A549 (cell line): Measurements from ENCODE around the gene DPEP1. TPM values are rescaled to one million over a fixed set of nuclear protein-coding genes. Genes with fewer than 3 reads are reported as not detected.

Source experiments
- ATAC-seq, 2 experiments: fragments of 200-7000 bp in 1 of 2; fragments of >200 bp in 1 of 2; cut with Nextera tagmentation in 1 of 2; cut with Tn5 transposase in 1 of 2; 3 replicates each; pipeline versions ENCODE4 v1.8.0 to v1.9.1; 2018 to 2020; ENCODE audit warnings: mild to moderate bottlenecking in 1 of 2, moderate library complexity in 1 of 2
- CTCF ChIA-PET: fragments of 300-600 bp; sonication (Branson Sonifier 250); formaldehyde crosslinking; extraction: SDS; loops from one replicate; lab custom pipeline; 2021; ENCODE audit warnings: antibody characterized with exemption, inconsistent platforms; lab: Yijun Ruan, JAX
- POLR2A ChIA-PET: fragments of 350-600 bp; formaldehyde crosslinking; extraction: SDS; loops from one replicate; lab custom pipeline; 2021; ENCODE audit warnings: antibody characterized with exemption, inconsistent platforms; lab: Yijun Ruan, JAX
- DNase-seq, 2 experiments: peaks; one replicate each; pipeline versions ENCODE4 v3.0.0 to v3.0.0-alpha.2; 2011 to 2016; ENCODE audit warnings: low read depth in 1 of 2, low spot score in 1 of 2
- FAIRE-seq: peaks from 2 replicates; lab custom pipeline; 2011; peaks lifted over from hg19 to GRCh38; lab: Jason Lieb, UNC
- H3K27ac ChIP-seq, 2 experiments: fragments of >200 bp; sonication (Bioruptor Twin); formaldehyde crosslinking; 3 replicates each; pipeline ENCODE4 v1.5.1; 2016 to 2017
- H3K4me1 ChIP-seq: fragments of >200 bp; sonication (Bioruptor Twin); formaldehyde crosslinking; 3 replicates; pipeline ENCODE4 v1.6.1; 2016
- H3K4me2 ChIP-seq: fragments of >200 bp; sonication (Bioruptor Twin); formaldehyde crosslinking; 3 replicates; pipeline ENCODE4 v1.6.1; 2016
- H3K4me3 ChIP-seq: fragments of >200 bp; sonication (Bioruptor Twin); formaldehyde crosslinking; 3 replicates; pipeline ENCODE4 v1.5.1; 2016
- H3K9me3 ChIP-seq: fragments of >200 bp; sonication (Bioruptor Twin); formaldehyde crosslinking; 3 replicates; pipeline ENCODE4 v1.6.1; 2016
- CBX8 ChIP-seq: fragments of 200-600 bp; sonication (generic); IDR thresholded peaks from 2 replicates; pipeline ENCODE4 v1.6.1; 2016
- ESRRA ChIP-seq: fragments of 150-350 bp; IDR thresholded peaks from 2 replicates; pipeline ENCODE4 v1.6.1; 2014; ENCODE audit warnings: mild to moderate bottlenecking, low read length, borderline replicate concordance
- JUN ChIP-seq, 2 experiments: fragments of >200 bp; sonication (Bioruptor Twin); formaldehyde crosslinking; IDR thresholded peaks; 2 replicates in 1 of 2; 3 replicates in 1 of 2; pipeline ENCODE4 v1.6.1; 2016 to 2017
- KDM5A ChIP-seq: fragments of 200-600 bp; sonication (generic); IDR thresholded peaks from 2 replicates; pipeline ENCODE4 v1.6.1; 2016; ENCODE audit warnings: antibody characterized with exemption, mild to moderate bottlenecking
- MAFK ChIP-seq: fragments of 450-650 bp; IDR thresholded peaks from 2 replicates; pipeline ENCODE4 v1.6.1; 2014; ENCODE audit not compliant: partially characterized antibody
- RAD21 ChIP-seq, 2 experiments: fragments of >200 bp in 1 of 2; sonication (Bioruptor Twin) in 1 of 2; formaldehyde crosslinking in 1 of 2; IDR thresholded peaks in 1 of 2; conservative IDR thresholded peaks in 1 of 2; 2 replicates in 1 of 2; 3 replicates in 1 of 2; pipeline ENCODE4 v1.6.1; 2012 to 2018; ENCODE audit warnings: inconsistent platforms in 1 of 2
- SMC3 ChIP-seq: fragments of >200 bp; sonication (Bioruptor Twin); formaldehyde crosslinking; IDR thresholded peaks from 3 replicates; pipeline ENCODE4 v1.6.1; 2018; ENCODE audit warnings: inconsistent platforms
- WGBS: methylation state at CpG from one replicate; pipeline ENCODE4 v1.1.6; 2017; ENCODE audit errors: missing lambda C conversion rate; 5-methylcytosine and 5-hydroxymethylcytosine counted together
- polyA plus RNA-seq, 4 experiments: library from polyadenylated mRNA; depleted of rRNA in 3 of 4; stranded (reverse); fragments of >200 nt; fragmentation: RNase III in 1 of 4; extraction: RNeasy Plus Mini Kit Qiagen cat#74134 plus additional on column Dnase treatment in 1 of 4; gene quantifications; 2 replicates in 3 of 4; 3 replicates in 1 of 4; pipeline ENCODE4 v1.2.3, GENCODE V29; 2011 to 2017
- TF ChIP-seq, protein P1 (sequence below): IDR thresholded peaks from 2 replicates; pipeline ENCODE4 v1.6.1; 2012
- TF ChIP-seq, protein P2 (sequence below): IDR thresholded peaks from 2 replicates; pipeline ENCODE4 v1.6.1; 2012; ENCODE audit warnings: low read depth, borderline replicate concordance
- TF ChIP-seq, protein P3 (sequence below): fragments of >200 bp; sonication (Bioruptor Twin); formaldehyde crosslinking; IDR thresholded peaks from 2 replicates; pipeline ENCODE4 v1.6.1; 2016
- TF ChIP-seq, protein P4 (sequence below): fragments of >200 bp; sonication (Bioruptor Twin); formaldehyde crosslinking; IDR thresholded peaks from 3 replicates; pipeline ENCODE4 v1.5.1; 2016

Gene DPEP1
- polyA plus RNA-seq, 2 of the 4 experiments (the other 2 are of a cell fraction): 1.3 to 1.5 TPM

DNA sequence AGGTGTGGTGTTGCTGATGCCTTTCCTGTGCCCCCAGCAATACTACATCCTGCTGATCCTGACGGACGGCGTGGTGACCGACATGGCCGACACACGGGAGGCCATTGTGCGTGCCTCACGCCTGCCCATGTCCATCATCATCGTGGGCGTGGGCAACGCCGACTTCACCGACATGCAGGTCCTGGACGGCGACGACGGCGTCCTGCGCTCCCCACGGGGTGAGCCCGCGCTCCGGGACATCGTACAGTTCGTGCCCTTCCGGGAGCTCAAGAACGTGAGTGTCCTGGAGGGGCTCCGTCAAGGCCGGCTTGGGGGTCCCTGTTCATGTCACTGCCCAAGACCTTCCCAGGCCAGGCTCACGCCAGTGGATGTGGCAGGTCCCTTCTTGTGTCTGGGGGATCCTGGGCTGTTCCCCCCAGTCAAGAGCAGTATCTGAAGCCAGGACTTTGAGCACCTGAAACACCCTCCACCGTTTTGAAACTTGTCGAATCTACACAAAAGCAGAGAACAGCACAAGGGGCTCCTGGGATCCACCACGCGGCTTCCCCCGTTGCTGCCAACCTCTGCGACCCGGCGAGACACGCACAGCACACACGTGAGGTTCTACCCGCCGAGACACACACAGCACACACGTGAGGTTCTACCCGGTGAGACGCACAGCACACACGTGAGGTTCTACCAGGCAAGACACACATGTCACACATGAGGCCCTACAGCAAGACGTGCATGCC is 17.9 kb upstream of the DPEP1 start:
- WGBS: 95% methylated on average over 39 of the region's 47 CpGs
- no peak for ATAC-seq
- no peak for DNase-seq
- H3K4me2 ChIP-seq: no peak overlapping the region
- no peak overlapping the region for H3K4me3 ChIP-seq
- CTCF ChIA-PET: interaction anchor here (0.8 to 1.3 kb wide), 2 partner anchors 20 to 69 kb away, joined by 3 read pairs; no protein-coding TSS in a partner anchor
- no peak for FAIRE-seq
- H3K9me3 ChIP-seq: no peaks in the 10 kb centered on the region
- H3K4me1 ChIP-seq: peaks cover 16% of the 10 kb centered on the region
- POLR2A ChIA-PET: no interaction called here
- TF ChIP-seq KDM5A: no peak
- no peak overlapping the region for H3K27ac ChIP-seq

DNA sequence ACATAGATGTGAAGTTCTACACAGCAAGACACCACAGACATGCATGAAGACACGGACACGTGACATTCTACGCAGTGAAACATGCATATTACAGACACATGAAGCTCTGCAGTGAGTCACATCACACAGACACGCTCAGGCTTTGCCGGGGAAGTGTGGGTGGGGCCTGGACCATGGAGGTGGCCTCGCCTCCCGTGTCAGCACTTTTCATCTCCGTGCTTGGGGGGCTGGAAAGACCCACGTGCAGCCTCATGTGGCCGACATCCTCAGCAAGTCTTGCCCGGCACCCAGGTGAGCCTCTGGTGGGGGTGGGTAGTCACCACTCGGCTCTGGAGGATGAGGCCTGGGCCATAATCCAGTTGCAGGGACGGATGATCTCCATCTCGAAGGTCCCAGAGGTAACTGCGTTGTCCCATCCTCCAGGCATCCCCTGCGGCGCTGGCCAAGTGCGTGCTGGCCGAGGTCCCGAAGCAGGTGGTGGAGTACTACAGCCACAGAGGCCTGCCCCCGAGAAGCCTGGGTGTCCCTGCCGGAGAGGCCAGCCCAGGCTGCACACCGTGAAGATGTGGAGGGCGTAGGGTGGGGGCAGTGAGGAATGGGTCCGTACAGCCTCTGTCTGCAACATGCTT is 17.3 kb upstream of the DPEP1 start:
- H3K4me1 ChIP-seq: peaks cover 16% of the 10 kb centered on the region
- no peak overlapping the region for H3K4me3 ChIP-seq
- ChIA-PET CTCF (interaction anchor here (0.8 to 1.7 kb wide), 5 partner anchors 15 to 104 kb away, joined by 3 to 4 read pairs (median 3); no protein-coding TSS in a partner anchor), POLR2A (no interaction called here)
- 92% methylated on average over 13 of the region's 25 CpGs for WGBS
- no peak overlapping the region for H3K4me2 ChIP-seq
- ATAC-seq: no peak
- FAIRE-seq: no peak
- no peaks in the 10 kb centered on the region for H3K9me3 ChIP-seq
- DNase-seq: no peak
- TF ChIP-seq JUN (IDR thresholded peaks at IDR 0.05) (no peak), MAFK (peak; percentile 79)
- 0 out of 6 replicates have a peak overlapping the region, but pooled peaks of 1 of the 2 experiments have one; percentile 24 for H3K27ac ChIP-seq

DNA sequence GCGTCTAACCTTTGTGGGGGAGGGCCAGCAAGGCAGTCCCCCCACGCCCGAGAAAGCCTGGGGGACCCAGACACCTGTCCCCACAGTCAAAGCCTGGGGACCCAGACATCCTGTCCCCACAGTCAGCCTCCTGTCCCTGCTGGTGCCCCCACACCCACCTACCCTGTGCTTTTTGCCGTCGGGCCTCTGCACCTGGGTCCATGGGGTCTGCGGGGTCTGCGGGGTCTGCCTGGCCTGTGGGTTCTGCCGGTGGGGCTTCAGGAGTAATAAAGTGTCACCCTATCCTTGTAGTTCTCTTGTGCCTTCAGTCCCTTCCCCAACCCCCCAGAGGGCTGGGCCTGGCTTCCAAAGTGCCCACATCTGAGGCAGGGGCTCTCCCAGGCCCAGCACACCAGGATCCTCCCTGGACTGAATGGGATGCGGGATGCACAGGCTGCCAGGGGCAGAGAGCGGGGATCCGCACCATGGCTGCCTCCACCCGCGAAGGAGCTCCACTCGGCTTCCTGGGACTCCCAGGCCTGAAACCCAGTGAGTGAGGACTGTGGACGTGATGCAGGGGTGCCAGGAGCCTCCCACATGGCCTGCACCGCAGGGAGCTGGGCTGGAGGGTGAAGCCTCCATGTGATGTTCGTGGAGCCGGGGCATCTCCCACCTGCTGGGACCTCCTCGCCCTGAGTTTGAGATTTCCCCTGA is 16.3 kb upstream of the DPEP1 start:
- ChIA-PET CTCF (interaction anchor here (0.9 to 1.7 kb wide), 3 partner anchors 14 to 103 kb away, joined by 3 to 4 read pairs (median 4); no protein-coding TSS in a partner anchor), POLR2A (no interaction called here)
- FAIRE-seq (no peak), ATAC-seq (peak; percentile 2 to 11; a peak in 3 of 6 replicates), DNase-seq (peak in 1 of 2 experiments; percentile 49)
- no peaks in the 10 kb centered on the region for H3K9me3 ChIP-seq
- TF ChIP-seq, protein P1, sequence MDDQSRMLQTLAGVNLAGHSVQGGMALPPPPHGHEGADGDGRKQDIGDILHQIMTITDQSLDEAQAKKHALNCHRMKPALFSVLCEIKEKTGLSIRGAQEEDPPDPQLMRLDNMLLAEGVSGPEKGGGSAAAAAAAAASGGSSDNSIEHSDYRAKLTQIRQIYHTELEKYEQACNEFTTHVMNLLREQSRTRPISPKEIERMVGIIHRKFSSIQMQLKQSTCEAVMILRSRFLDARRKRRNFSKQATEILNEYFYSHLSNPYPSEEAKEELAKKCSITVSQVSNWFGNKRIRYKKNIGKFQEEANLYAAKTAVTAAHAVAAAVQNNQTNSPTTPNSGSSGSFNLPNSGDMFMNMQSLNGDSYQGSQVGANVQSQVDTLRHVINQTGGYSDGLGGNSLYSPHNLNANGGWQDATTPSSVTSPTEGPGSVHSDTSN: peak; percentile 50; the same call in 1 of the 2 replicates
- TF ChIP-seq, protein P2, sequence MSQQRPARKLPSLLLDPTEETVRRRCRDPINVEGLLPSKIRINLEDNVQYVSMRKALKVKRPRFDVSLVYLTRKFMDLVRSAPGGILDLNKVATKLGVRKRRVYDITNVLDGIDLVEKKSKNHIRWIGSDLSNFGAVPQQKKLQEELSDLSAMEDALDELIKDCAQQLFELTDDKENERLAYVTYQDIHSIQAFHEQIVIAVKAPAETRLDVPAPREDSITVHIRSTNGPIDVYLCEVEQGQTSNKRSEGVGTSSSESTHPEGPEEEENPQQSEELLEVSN: no peak
- TF ChIP-seq, protein P3, sequence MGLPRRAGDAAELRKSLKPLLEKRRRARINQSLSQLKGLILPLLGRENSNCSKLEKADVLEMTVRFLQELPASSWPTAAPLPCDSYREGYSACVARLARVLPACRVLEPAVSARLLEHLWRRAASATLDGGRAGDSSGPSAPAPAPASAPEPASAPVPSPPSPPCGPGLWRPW: no peak
- H3K4me2 ChIP-seq: no peak overlapping the region
- H3K27ac ChIP-seq: peak overlapping the region in 1 of 2 experiments; percentile 37; a peak in 2 of 6 replicates
- no peak overlapping the region for H3K4me3 ChIP-seq
- 72% methylated on average over 15 of the region's 19 CpGs for WGBS
- peaks cover 20% of the 10 kb centered on the region for H3K4me1 ChIP-seq

DNA sequence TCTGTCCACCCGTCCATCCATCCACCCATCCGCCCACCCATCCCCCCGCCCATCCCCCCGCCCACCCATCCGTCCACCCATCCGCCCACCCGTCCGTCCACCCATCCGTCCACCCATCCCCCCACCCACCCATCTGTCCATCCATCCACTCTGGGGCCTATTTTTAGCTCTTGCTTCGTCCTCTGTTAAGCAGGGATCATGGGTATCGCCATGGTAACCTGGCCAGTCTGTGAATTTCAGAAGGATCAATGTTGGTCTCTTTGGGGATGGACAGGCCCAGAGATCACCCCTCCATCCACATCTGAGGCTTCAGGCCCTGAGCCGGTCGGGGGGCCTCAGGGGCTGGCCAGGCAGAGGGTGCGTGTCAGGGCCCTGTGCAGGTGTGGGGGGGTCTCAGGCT is 15.2 kb upstream of the DPEP1 start:
- no peak for TF ChIP-seq CBX8
- H3K4me3 ChIP-seq: no peak overlapping the region
- no peak overlapping the region for H3K4me2 ChIP-seq
- ChIA-PET CTCF (interaction anchor here (1.7 kb wide), 1 partner anchor 13 kb away, joined by 4 read pairs; no protein-coding TSS in a partner anchor), POLR2A (no interaction called here)
- 81% methylated on average over 5 of the region's 14 CpGs for WGBS
- FAIRE-seq (no peak), ATAC-seq (no peak), DNase-seq (peak; percentile 44 to 71)
- no peaks in the 10 kb centered on the region for H3K9me3 ChIP-seq
- no peak overlapping the region for H3K27ac ChIP-seq
- peaks cover 30% of the 10 kb centered on the region for H3K4me1 ChIP-seq

DNA sequence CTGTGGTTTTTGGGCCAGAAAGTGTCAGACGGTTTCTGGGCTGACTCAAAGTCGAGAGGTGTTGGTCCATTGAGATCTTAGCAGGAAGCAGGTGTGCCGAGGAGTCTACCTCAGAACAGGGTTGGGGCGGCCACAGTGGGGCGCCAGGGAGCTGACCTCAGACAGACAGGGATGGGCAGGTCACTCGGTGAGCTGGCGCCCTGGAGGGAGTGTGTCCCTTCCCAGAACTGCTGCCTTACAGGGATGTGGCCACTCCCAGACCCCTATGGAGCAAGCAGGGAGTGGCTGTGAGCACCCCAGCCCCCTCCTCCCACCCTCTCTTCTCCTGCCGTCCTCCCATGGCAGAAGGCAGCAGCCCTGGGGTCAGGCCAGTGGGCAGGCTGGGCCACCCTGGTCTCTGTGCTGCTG is 14.0 kb upstream of the DPEP1 start:
- H3K4me1 ChIP-seq: peaks cover 30% of the 10 kb centered on the region
- TF ChIP-seq, protein P4, sequence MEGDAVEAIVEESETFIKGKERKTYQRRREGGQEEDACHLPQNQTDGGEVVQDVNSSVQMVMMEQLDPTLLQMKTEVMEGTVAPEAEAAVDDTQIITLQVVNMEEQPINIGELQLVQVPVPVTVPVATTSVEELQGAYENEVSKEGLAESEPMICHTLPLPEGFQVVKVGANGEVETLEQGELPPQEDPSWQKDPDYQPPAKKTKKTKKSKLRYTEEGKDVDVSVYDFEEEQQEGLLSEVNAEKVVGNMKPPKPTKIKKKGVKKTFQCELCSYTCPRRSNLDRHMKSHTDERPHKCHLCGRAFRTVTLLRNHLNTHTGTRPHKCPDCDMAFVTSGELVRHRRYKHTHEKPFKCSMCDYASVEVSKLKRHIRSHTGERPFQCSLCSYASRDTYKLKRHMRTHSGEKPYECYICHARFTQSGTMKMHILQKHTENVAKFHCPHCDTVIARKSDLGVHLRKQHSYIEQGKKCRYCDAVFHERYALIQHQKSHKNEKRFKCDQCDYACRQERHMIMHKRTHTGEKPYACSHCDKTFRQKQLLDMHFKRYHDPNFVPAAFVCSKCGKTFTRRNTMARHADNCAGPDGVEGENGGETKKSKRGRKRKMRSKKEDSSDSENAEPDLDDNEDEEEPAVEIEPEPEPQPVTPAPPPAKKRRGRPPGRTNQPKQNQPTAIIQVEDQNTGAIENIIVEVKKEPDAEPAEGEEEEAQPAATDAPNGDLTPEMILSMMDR: peak; percentile 51
- peak; percentile 50 to 62 for TF ChIP-seq RAD21 (conservative IDR thresholded peaks at IDR 0.05 in 1 of 2, IDR thresholded peaks at IDR 0.05 in 1 of 2)
- TF ChIP-seq ESRRA: no peak
- TF ChIP-seq SMC3: peak; percentile 49
- ChIA-PET POLR2A (no interaction called here), CTCF (interaction anchor here (0.7 to 4.2 kb wide), 20 partner anchors 9 to 109 kb away, joined by 3 to 49 read pairs (median 5); partner anchors contain the start of genes CPNE7 and DPEP1)
- DNase-seq (peak; percentile 65 to 81), ATAC-seq (peak; percentile 45 to 81), FAIRE-seq (no peak)
- H3K4me3 ChIP-seq: no peak overlapping the region
- 15% methylated on average over 7 of the region's 8 CpGs for WGBS
- peak overlapping the region; percentile 10 to 69; a peak in 3 of 6 replicates for H3K27ac ChIP-seq
- H3K4me2 ChIP-seq: peak overlapping the region; percentile 21; the same call in 1 of the 3 replicates
- H3K9me3 ChIP-seq: no peaks in the 10 kb centered on the region
